GM18498 (cell line): ENCODE results near the gene METTL22.
A peak's percentile ranks its signal among the peaks of the same experiment; 100 is the strongest.

Experiments
- ATAC-seq: cut with Tn5 transposase; IDR thresholded peaks from one replicate; pipeline ENCODE4 v1.9.1; 2021; ENCODE audit warnings: mild to moderate bottlenecking, moderate library complexity; ENCODE audit not compliant: unreplicated experiment

Gene METTL22

DNA sequence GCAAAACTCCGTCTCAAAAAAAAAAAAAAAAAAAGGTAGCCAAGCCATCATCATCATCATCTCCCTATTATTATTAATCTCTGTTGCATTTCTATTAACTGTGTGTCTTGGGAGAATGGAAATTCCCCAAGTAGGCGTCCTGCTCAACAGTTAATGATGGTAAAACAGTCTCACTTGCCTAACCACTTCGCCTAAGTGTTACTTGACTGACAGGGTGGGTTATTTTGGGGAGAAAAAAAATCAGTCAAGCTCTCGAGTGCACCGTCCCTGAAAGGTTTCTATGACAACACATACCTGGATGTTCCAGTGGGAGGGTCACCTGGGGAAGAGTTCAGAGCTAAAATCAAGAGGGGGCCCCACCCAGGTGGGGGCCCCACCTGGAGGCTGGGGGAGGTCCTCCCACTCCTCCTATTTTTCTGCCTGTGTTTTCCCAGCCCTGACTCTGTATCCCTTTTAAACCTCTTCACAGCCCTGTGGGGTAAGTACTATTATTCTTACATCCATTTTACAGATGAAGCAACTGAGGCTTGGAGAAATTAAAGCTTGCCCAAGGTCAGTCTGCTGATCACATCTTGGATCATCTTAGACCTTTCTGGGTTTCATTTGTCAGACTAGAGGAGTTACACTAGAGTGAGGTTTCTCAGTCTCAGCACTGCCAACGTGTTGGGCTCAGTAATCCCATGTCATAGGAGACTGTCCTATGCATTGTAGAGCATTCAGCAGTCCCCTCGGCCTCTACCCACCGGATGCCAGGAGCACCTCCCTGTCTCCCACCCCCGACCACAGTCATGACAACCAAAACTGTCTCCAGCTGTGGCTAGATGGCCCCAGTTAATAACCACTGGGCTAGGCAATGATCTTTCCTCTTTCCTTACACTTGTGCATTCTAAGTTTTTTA is 41.9 kb downstream of the METTL22 start:
- ATAC-seq, result no peak

DNA sequence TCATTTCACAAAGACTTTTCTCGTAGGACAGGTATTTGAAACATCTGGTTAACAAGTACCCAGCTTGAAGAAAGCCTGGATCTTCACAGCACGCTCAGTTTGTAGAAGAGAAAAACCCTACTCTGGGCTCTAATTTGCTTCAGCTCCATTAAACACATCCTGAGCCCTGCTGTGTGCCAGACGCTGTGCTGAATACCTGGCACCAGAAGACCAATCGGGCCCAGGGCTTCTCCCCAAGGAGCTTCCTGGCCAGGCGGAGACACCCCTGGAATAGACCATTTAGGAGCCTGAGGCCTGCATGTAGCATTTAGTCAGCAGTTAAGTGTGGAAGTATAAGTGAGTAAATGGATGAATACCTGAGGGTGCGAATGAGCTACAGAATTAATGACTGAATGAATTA is 44.0 kb downstream of the METTL22 start:
- ATAC-seq, result no peak

DNA sequence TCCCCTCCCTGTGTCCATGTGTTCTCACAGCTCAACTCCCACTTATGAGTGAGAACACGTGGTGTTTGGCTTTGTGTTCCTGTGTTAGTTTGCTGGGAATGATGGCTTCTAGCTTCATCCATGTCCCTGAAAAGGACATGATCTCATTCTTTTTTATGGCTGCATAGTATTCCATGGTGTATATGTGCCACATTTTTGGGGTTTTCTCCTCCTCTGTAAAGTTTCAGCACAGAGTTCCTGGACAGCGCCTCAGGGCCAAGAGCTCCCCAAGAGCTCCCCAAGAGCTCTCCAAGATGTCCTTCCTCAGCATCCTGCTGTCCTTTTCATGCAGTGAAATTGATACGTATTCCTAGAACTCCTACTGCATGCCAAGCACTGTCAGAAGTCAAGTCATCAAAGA is 46.0 kb downstream of the METTL22 start:
- no peak for ATAC-seq

GRCh38 chr16:8668113-8668512 is 46.6 kb downstream of the METTL22 start:
- no peak for ATAC-seq

DNA sequence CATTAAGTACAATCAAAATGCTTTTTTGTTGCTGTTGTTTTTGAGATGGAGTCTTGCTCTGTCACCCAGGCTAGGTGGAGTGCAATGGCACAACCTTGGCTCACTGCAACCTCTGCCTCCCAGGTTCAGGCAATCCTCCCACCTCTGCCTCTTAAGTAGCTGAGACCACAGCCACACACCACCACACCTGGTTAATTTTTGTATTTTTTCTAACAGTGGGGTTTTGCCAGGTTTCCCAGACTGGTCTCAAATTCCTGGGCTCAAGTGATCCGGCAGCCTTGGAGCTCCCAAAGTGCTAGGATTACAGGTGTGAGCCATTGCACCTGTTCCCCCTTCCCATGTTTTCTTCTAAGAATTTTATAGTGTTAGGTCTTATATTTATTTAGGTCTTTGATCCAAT is 48.0 kb downstream of the METTL22 start:
- ATAC-seq, result no peak

DNA sequence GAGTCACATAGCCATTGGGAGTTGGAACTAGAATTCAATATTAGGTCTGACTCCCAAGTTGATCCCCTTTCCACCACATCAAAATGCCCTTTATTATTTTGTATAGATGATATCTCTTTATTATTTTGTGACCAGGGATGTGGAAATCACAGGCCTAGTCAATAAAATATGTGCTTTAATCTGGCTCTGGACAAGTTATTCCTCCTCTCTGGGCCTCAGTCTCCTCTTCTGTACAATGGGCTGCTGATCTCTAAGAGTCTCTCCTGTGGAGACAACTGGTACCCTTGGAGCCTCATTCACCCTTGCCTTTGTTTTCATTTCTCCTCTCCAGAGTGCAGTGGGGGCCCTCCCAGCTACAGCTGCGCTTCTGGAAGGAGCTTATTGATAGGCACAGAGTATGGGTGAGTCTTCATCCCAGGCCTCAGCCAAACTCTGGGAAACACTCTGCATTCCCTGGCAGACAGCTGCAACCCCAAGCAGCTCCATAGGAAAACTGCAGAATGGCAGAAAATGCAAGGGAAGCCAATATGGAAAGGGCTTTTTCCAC is 48.6 kb downstream of the METTL22 start:
- no peak for ATAC-seq

- peak; percentile 54 for ATAC-seq
These were observed 52.3 kb downstream of the METTL22 start for GRCh38 chr16:8673611-8674412.

- peak; percentile 100 for ATAC-seq
These were observed 53.0 kb downstream of the METTL22 start, which contains the start of gene ABAT for GRCh38 chr16:8674413-8675022. Gene ABAT (plus strand): TSS chr16:8674617. CDS start chr16:8735740, 61,123 bp downstream.

- no peak for ATAC-seq
These were observed 54.0 kb downstream of the METTL22 start for GRCh38 chr16:8675183-8676159.

DNA sequence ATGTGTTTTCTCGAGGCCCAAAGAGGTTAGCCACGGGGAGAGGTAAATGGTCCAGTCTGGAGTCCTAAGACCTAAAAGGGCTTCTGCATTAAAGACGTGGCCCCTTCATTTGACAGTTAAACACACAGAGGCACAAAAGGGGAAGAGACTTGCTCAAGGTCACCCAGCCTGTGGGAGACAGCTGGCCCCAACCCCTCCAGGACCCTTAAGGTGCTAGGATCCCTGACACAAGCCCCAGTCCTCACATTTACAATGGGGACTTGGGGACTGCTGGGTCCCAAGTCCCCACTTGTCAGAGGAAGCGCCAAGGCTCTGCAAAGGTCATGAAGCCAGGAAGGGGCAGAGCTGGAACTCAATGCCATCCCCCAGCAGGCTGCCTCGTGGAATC is 54.7 kb downstream of the METTL22 start:
- ATAC-seq, result no peak

DNA sequence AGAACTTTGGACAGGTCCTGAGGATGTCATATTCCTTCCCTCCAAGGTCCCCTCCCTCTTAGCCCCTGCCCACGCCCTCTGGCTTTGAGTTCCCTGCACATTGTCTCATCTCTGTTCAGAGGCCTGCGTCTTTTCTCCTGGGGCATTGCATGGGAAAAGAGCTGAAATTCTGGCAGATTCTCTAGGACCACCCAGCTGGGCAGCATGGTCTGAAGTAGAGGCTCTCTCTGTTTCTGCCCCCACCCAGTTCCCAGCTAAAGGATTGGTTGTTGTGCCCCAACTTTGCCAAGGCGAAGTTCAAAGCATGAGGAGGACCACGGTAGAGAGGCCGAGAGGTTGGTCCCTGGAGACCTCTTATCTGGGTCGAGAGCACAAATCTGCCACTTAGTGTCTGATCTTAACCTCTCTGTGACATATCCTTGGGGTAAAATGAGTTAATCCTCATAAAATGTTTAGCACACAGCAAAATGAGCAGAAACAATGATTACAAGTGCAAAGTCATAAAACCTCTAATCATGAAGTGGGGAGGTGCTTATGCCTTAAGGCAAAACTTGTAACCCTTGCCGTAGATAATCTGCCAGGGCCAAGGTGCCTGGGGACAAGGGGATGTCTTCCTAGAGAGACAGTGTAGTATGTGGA is 55.4 kb downstream of the METTL22 start:
- no peak for ATAC-seq

DNA sequence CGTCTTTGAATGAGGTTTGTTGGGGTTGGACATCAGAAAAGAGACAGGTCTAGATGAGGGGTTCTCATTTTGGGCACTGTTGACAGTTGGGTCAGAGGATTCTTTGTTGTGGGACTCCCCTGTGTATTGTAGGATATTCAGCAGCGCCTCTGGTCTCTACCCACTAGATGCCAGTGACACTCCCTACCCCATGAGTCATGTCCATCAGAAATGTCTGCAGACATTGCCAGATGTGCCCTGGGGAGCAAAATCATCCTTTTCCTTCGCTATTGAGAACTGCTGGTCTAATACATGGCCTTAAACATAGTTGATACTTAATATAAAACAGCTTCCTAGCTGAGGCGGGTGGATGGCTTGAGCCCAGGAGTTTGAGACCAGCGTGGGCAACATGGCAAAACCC is 56.0 kb downstream of the METTL22 start:
- no peak for ATAC-seq

DNA sequence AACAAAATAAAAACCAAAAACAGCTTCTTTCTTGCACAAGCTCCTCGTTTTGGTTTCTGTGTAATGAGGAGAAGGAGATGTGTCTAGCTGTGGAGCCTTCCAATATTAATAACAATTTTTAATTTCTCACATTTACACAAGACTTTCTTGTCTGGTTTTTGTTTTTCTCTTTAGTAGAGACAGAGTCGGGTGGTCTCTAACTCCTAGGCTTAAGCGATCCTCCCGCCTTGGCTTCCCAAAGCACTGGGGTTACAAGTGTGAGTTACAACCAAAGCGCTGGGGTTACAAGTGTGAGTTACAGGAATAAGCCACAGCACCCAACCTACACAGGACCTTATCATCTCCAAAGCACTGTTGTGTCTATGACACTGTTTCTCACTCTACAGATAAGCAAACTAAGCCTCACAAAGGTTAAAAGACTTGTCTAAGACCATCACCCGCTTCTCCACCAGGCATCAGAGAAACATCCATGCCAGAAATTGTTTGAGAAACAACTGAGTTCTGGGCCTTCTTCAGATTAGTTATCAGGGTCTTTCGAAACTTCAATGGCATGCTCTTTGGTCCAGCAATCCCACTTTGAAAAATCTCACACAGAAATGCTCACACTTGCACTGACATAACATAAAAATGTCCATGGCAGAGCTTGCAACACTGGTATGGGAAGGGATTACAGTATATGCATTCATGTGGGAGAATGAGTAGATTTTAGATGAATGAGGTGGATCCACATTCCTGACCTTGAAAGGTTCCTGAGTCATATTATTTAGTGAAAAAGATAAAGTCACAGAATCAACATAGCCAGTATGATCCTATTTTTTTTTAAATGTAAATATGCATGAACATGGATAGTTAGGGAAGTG is 56.8 kb downstream of the METTL22 start:
- ATAC-seq, result no peak

- ATAC-seq, result no peak
These were observed 57.7 kb downstream of the METTL22 start for GRCh38 chr16:8679151-8679550.

- no peak for ATAC-seq
These were observed 61.2 kb downstream of the METTL22 start for GRCh38 chr16:8682551-8683259.

DNA sequence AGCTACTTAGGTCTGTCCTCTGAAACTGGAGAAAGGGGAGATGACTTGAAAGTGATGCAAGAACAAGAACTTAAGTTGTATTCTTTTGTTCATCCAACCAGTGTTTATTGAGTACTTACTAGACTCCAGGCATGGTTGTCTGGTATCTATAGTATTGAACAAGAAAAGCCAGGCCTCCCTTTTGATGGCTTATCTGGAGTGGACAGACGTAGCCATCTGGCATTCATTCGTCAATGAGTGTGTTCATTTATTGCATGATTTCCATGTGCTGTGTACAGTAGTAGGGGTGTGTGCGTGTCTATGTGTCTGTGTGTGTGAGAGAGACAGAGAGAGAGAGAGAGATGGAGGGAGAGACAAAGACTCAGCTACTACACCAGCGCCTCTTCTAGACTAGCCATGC is 62.1 kb downstream of the METTL22 start:
- no peak for ATAC-seq

- no peak for ATAC-seq
These were observed 64.1 kb downstream of the METTL22 start for GRCh38 chr16:8685617-8686016.

DNA sequence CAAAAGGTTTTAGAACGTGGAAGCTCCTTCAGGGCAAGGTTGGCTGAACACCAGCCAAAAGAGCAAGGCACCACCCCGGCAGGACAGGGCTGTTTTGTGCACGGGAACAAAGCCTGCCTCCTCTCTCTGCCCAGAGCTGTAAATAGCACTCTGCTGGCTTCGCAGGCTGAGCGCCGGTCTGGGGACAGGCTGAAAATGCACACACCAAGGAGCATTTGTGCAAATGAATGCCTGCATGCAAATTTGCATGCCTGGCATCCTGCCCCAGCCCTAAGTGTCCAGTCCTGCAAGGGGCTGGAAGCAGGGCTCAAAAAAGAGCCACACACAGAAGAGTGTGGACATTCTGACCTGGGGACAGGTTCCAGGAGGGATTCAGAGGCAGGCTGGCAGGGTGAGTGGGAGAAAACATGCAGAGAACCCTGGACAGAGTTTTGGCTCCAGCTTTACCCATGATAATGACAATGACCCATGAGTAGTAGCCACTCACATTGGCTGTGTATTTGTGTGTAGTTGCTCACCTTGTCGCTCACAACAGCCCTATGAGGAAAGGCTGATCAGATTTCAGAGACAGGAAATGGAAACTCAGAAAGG is 64.6 kb downstream of the METTL22 start:
- ATAC-seq, result no peak
